Astrocyte (in vitro differentiated cells and primary cell): Measurements from ENCODE around the gene AFMID. TPM values are rescaled to one million over a fixed set of nuclear protein-coding genes. Genes with fewer than 3 reads are reported as not detected.
A peak's percentile ranks its signal among the peaks of the same experiment; 100 is the strongest.

Source experiments
- DNase-seq: peaks from one replicate; pipeline ENCODE4 v3.0.0-alpha.2; 2010; ENCODE audit warnings: low read depth
- FAIRE-seq: peaks from 2 replicates; lab custom pipeline; 2011; peaks lifted over from hg19 to GRCh38; lab: Jason Lieb, UNC
- H2AFZ ChIP-seq: 2 replicates; pipeline ENCODE4 v1.6.0; 2012; ENCODE audit warnings: low read depth, low read length, inconsistent platforms
- H3K27ac ChIP-seq: 2 replicates; pipeline ENCODE4 v1.5.1; 2011; ENCODE audit warnings: low read depth, low read length, inconsistent platforms
- H3K27me3 ChIP-seq: 2 replicates; pipeline ENCODE4 v1.6.0; 2011; ENCODE audit warnings: low read length, inconsistent platforms; ENCODE audit not compliant: insufficient read depth
- H3K36me3 ChIP-seq: 2 replicates; pipeline ENCODE4 v1.5.1; 2011; ENCODE audit warnings: low read length, inconsistent platforms; ENCODE audit not compliant: insufficient read depth
- H3K4me1 ChIP-seq: 2 replicates; pipeline ENCODE4 v1.5.1; 2011; ENCODE audit warnings: low read length, inconsistent platforms; ENCODE audit not compliant: insufficient read depth
- H3K4me2 ChIP-seq: 2 replicates; pipeline ENCODE4 v1.6.0; 2012; ENCODE audit warnings: low read length, inconsistent platforms
- H3K4me3 ChIP-seq: 2 replicates; pipeline ENCODE4 v1.5.1; 2011; ENCODE audit warnings: low read depth, mild to moderate bottlenecking, low read length, inconsistent platforms; ENCODE audit not compliant: insufficient read depth
- H3K79me2 ChIP-seq: 2 replicates; pipeline ENCODE4 v1.6.0; 2012; ENCODE audit warnings: mild to moderate bottlenecking, low read length, inconsistent platforms; ENCODE audit not compliant: insufficient read depth
- H3K9ac ChIP-seq: 2 replicates; pipeline ENCODE4 v1.6.0; 2012; ENCODE audit warnings: mild to moderate bottlenecking, low read length, inconsistent platforms
- H3K9me3 ChIP-seq: 2 replicates; pipeline ENCODE4 v1.5.1; 2012; ENCODE audit warnings: low read depth, mild to moderate bottlenecking, low read length, inconsistent platforms; ENCODE audit not compliant: insufficient read depth
- H4K20me1 ChIP-seq: 2 replicates; pipeline ENCODE4 v1.6.0; 2012; ENCODE audit warnings: low read length, inconsistent platforms; ENCODE audit not compliant: insufficient read depth
- H3K27ac Mint-ChIP-seq: one replicate; pipeline ENCODE4 v1.8.0; 2021; ENCODE audit warnings: mild to moderate bottlenecking, mixed read lengths; ENCODE audit not compliant: unreplicated experiment
- H3K27me3 Mint-ChIP-seq: one replicate; pipeline ENCODE4 v1.8.0; 2021; ENCODE audit warnings: low read depth, mixed read lengths; ENCODE audit not compliant: unreplicated experiment
- H3K36me3 Mint-ChIP-seq: one replicate; pipeline ENCODE4 v1.8.0; 2021; ENCODE audit warnings: low read depth, mixed read lengths; ENCODE audit not compliant: unreplicated experiment
- H3K4me1 Mint-ChIP-seq: one replicate; pipeline ENCODE4 v1.8.0; 2021; ENCODE audit warnings: low read depth, mixed read lengths; ENCODE audit not compliant: unreplicated experiment
- H3K4me3 Mint-ChIP-seq: one replicate; pipeline ENCODE4 v1.8.0; 2021; ENCODE audit warnings: mild to moderate bottlenecking, moderate library complexity, mixed read lengths; ENCODE audit not compliant: unreplicated experiment
- H3K9me3 Mint-ChIP-seq: one replicate; pipeline ENCODE4 v1.8.0; 2021; ENCODE audit warnings: mild to moderate bottlenecking, mixed read lengths; ENCODE audit not compliant: unreplicated experiment
- CTCF ChIP-seq: IDR thresholded peaks from 2 replicates; pipeline ENCODE4 v1.5.1; 2011; ENCODE audit warnings: low read depth, mild to moderate bottlenecking, inconsistent platforms, low read length, moderate library complexity; ENCODE audit not compliant: insufficient read depth
- EZH2 ChIP-seq: IDR thresholded peaks from 2 replicates; pipeline ENCODE4 v1.6.1; 2012; ENCODE audit warnings: mild to moderate bottlenecking, low read length, inconsistent platforms; ENCODE audit not compliant: insufficient read depth
- total RNA-seq: library from RNA; stranded (reverse); gene quantifications from 2 replicates; pipeline ENCODE4 v1.2.1, GENCODE V29; 2021

The AFMID gene
- total RNA-seq, 1 donor from 2014 or later = 53.7 TPM

GRCh38 chr17:78141437-78142118 is 45.6 kb upstream of the AFMID start:
- H3K9me3 ChIP-seq = no peaks in the 10 kb centered on the region
- peaks cover 10% of the 10 kb centered on the region for H3K4me1 ChIP-seq
- H3K36me3 Mint-ChIP-seq = no peaks in the 10 kb centered on the region
- FAIRE-seq (no peak), DNase-seq (no peak)
- no peaks in the 10 kb centered on the region for H4K20me1 ChIP-seq
- no peak overlapping the region for H3K27ac Mint-ChIP-seq
- no peak for TF ChIP-seq EZH2
- TF ChIP-seq CTCF = no peak
- H3K9me3 Mint-ChIP-seq = no peaks in the 10 kb centered on the region
- H3K36me3 ChIP-seq = no peaks in the 10 kb centered on the region
- no peak overlapping the region for H3K27ac ChIP-seq
- H3K4me3 Mint-ChIP-seq = no peak overlapping the region
- H3K79me2 ChIP-seq = no peaks in the 10 kb centered on the region
- no peak overlapping the region for H3K4me3 ChIP-seq
- no peak overlapping the region for H2AFZ ChIP-seq
- H3K4me2 ChIP-seq = no peak overlapping the region
- peaks cover 2% of the 10 kb centered on the region for H3K27me3 Mint-ChIP-seq
- H3K27me3 ChIP-seq = no peaks in the 10 kb centered on the region
- H3K4me1 Mint-ChIP-seq = peaks cover 15% of the 10 kb centered on the region
- H3K9ac ChIP-seq = peak overlapping the region; percentile 3

- no peak overlapping the region for H3K27ac ChIP-seq
- H3K9ac ChIP-seq = no peak overlapping the region
- no peaks in the 10 kb centered on the region for H3K36me3 ChIP-seq
- H2AFZ ChIP-seq = no peak overlapping the region
- Mint-ChIP-seq H3K9me3 (no peaks in the 10 kb centered on the region), H3K4me3 (no peak overlapping the region), H3K27ac (no peak overlapping the region), H3K4me1 (peaks cover 15% of the 10 kb centered on the region), H3K36me3 (no peaks in the 10 kb centered on the region), H3K27me3 (no peaks in the 10 kb centered on the region)
- no peaks in the 10 kb centered on the region for H3K27me3 ChIP-seq
- no peak for FAIRE-seq
- no peaks in the 10 kb centered on the region for H4K20me1 ChIP-seq
- peak; percentile 49 for DNase-seq
- H3K4me3 ChIP-seq = no peak overlapping the region
- TF ChIP-seq EZH2 (no peak), CTCF (no peak)
- H3K9me3 ChIP-seq = no peaks in the 10 kb centered on the region
- no peaks in the 10 kb centered on the region for H3K79me2 ChIP-seq
- peaks cover 10% of the 10 kb centered on the region for H3K4me1 ChIP-seq
- no peak overlapping the region for H3K4me2 ChIP-seq
These were observed 44.9 kb upstream of the AFMID start for GRCh38 chr17:78142119-78142861.
